NCI-H446 (cell line): ENCODE data around the gene EIF4E1B.

Source experiments
- DNase-seq, 2 experiments: peaks; one replicate each; lab custom pipeline; 2025; lab: John Stamatoyannopoulos, UW

The EIF4E1B gene

DNA sequence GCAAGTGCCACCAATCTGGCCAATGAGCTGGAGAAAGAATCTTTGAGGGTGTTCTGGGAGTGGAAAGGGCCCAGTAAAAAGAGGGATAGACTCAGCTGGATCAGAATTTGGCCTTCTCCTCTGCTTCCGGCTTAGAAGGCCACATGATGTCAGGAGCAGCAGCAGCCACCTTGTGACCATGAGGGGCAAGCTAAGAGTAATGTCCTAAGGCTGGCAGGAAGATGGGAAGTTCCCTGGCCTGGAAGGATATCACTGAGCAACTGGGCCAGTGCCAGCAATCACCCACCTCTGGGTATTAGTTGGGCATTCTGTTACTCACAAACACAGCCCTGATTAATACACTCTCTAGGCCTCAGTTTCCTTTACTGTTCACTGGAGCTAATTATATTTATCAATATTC is 61.0 kb downstream of the EIF4E1B start:
- no peak for DNase-seq

- DNase-seq = no peak
These were observed 61.9 kb downstream of the EIF4E1B start for GRCh38 chr5:176692326-176692725.

DNA sequence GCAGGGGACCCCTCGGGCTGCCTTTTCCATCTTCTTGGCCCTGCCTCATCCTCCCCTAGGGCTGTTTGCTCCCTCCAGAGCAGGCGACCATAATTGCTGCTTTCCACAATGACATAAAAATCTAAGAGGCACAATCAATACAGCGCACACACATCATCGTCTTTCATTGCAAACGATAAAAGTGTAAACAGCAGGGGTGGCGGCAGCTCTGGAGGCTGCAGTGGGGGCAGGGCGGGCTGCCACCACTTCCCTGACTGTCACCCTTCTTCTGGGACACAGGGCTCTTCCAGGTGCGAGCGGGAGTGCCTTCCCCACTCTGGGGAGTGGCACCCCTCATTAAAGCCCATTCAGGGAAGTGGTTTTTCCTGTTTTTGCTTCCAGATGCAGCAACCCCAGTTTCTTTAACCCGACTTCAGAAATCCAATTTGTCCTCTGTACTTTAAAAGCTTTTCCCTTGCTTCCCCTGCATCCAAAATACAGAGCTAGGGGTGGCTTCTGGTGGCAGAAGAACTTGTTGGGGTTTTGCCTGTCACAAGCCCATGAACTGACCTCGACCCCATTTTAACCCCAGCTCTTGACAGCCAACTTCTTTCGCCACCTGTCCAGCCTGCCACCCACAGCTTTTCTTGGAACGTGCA is 62.5 kb downstream of the EIF4E1B start:
- DNase-seq = no peak

GRCh38 chr5:176693477-176693851 is 63.0 kb downstream of the EIF4E1B start:
- no peak for DNase-seq

- no peak for DNase-seq
These were observed 63.7 kb downstream of the EIF4E1B start for GRCh38 chr5:176694146-176694545.

- no peak for DNase-seq
These were observed 64.2 kb downstream of the EIF4E1B start for GRCh38 chr5:176694631-176695030.

DNA sequence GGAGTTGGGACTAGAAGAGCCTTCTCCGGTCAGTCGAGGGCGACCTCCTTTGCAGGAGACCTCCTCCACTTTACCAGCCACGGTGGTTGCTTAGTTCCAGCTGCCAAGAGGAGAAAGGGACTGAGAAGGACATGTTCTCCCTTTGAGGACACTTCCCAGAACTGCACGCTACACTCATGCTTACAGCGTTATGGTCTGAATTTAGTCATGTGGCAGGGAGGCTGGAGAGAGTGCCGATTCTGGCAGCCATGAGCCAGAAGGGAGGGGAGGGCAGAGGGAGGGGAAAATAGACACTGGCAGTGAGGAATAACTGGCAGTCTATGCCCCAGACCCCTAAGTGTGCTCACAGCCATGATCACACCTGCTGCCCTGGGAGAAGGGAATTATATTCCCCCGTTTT is 64.6 kb downstream of the EIF4E1B start:
- DNase-seq = no peak
